ENCODE results near the gene KHDC4.
"Not testable (repeated sequence)": the region's sequence is repeated elsewhere in the genome, so short reads cannot be mapped to it uniquely, and the experiment has no call there.

Gene KHDC4

GRCh38 chr1:155897746-155898145 is 36.5 kb downstream of the KHDC4 start:
- DNase-seq, result no peak

GRCh38 chr1:155896476-155896875 is 37.7 kb downstream of the KHDC4 start:
- DNase-seq, result not testable (repeated sequence)

GRCh38 chr1:155895617-155896016 is 38.6 kb downstream of the KHDC4 start:
- DNase-seq, result not testable (repeated sequence)

GRCh38 chr1:155893389-155894142 is 40.6 kb downstream of the KHDC4 start:
- DNase-seq, result peak; percentile 30

- DNase-seq, result no peak
These were observed 41.4 kb downstream of the KHDC4 start for GRCh38 chr1:155892796-155893195.

GRCh38 chr1:155890251-155890650 is 44.0 kb downstream of the KHDC4 start:
- DNase-seq, result no peak

GRCh38 chr1:155889566-155889965 is 44.6 kb downstream of the KHDC4 start:
- no peak for DNase-seq

- no peak for DNase-seq
These were observed 45.7 kb downstream of the KHDC4 start for GRCh38 chr1:155888481-155888880.

- no peak for DNase-seq
These were observed 49.2 kb downstream of the KHDC4 start for GRCh38 chr1:155884982-155885381.

- DNase-seq, result no peak
These were observed 49.9 kb downstream of the KHDC4 start for GRCh38 chr1:155884031-155884960.

GRCh38 chr1:155882766-155883165 is 51.4 kb downstream of the KHDC4 start:
- no peak for DNase-seq

- no peak for DNase-seq
These were observed 52.0 kb downstream of the KHDC4 start for GRCh38 chr1:155882235-155882634.

GRCh38 chr1:155880950-155881349 is 53.3 kb downstream of the KHDC4 start:
- no peak for DNase-seq

- DNase-seq, result no peak
These were observed 54.0 kb downstream of the KHDC4 start for GRCh38 chr1:155880251-155880650.

- DNase-seq, result no peak
These were observed 56.3 kb downstream of the KHDC4 start for GRCh38 chr1:155877945-155878344.

GRCh38 chr1:155873860-155874259 is 60.4 kb downstream of the KHDC4 start:
- peak; percentile 22 for DNase-seq

- DNase-seq, result no peak
These were observed 61.7 kb downstream of the KHDC4 start for GRCh38 chr1:155872527-155872926.

GRCh38 chr1:155871390-155871789 is 62.8 kb downstream of the KHDC4 start:
- DNase-seq, result no peak

- DNase-seq, result no peak
These were observed 66.4 kb downstream of the KHDC4 start for GRCh38 chr1:155867766-155868165.

GRCh38 chr1:155864393-155864792 is 69.8 kb downstream of the KHDC4 start:
- no peak for DNase-seq

All from T1000 (cell line).